Stimulated activated CD8-positive, alpha-beta memory T cell treated with anti-CD3 and anti-CD28 coated beads, Interleukin-12 subunit alpha, Interleukin-12 subunit beta, amount 100 ng/mL, for 1 hour (primary cell): ENCODE data around the gene ANXA1.

Source experiments
- DNase-seq: peaks from one replicate; pipeline ENCODE4 v3.0.0-alpha.2; 2020; ENCODE audit warnings: low read depth

Gene ANXA1

DNA sequence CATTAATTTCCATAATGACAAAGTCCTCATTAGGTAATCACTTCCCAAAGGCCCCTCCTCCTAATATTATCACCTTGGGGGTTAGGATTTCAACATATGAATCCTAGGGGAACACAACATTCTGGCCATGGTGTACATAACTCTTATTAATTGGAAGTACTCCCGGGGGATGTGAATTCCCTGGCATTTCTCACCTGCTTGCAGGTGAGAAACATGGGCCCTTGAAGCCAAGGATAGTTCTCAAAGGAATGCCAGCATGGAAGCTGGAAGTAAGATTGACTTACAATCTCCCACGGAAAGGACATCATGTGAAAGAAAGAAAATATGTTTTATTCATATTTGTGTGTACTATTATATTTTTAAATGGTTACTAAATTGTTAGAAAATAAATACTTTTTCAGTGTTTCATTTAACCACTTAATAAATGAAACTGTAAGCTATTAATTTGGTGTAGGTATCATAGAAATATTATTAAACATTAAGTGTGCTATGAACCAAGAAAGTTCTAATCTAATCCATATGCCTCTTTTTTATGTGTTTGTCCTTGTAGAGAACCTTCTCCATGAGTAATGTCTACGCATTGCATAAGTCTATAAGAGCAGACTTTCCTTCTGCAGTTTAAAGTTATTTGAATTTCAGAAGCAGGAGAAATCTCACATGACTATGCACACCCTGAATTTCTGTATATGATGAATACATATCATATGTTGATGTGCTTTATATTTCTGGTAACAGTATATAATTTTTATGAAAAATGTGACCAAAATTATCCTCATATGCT, 59.4 kb downstream of the ANXA1 start:
- no peak for DNase-seq

DNA sequence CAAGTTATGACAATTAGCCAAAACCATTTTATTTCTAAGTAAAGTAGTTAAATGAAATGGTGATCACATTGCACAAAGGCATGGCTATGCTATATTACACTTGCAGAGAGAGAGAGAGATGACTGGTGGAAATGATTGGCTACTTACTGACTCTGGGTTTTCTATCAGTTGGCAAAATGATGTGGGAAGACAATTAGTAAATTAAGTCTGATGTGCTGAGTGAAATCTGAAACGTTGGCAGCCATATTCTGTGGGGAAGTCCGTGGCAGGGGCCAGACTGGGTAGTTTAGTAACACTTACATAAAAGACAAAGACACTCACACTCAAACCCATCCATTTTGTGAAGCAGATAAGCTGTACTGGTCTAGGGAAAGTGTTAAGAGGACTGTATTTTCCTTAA, 61.6 kb downstream of the ANXA1 start:
- DNase-seq, result no peak

DNA sequence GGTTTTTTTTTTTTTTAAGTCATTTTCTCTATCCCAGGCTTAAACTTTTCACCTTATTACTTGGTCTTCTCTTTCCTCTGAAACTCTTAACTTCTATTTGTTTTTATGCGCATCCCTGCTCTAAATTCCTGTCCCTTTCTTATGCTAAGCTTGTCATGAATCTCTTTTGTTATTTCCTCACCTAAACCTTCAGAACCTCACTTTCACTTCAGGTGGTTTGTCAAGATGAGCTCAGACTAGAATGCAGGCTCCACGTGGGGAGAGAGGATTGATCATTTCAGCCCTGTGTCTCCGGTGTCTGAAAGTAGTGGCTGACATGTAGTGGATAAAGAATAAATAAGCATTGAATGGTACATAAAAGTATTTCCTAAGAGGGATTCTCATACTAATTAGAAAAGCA, 63.6 kb downstream of the ANXA1 start:
- no peak for DNase-seq

DNA sequence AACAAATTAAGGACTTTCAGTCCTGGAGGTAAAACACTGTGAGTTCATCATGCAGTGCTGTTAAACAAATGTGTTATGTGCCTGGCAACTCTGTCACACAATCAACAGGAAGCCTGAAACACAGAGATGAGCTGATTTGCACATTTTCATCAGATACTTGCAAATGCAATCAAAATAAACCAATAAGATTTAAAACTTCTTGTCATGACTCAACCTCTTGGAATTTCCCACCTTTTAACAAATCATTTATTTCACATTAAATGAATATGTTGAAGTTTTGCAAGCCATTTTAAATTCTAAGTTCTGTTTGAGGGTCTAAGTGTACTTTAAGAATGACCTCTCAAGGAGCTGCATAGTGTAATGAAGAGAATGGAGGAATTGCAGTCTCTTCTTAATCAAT, 64.4 kb downstream of the ANXA1 start:
- no peak for DNase-seq
